Right atrium auricular region (tissue), 2 donors: ENCODE results near the gene TBXA2R. TPM values are rescaled to one million over a fixed set of nuclear protein-coding genes. Genes with fewer than 3 reads are reported as not detected.
A peak's percentile ranks its signal among the peaks of the same experiment; 100 is the strongest.

Experiments
- DNase-seq: peaks from one replicate; pipeline ENCODE4 v3.0.0-alpha.2; 2019; ENCODE audit warnings: low spot score
- H3K27ac ChIP-seq, 2 donors: fragments of 200-600 bp; sonication (generic); 1 replicate in 1 of 2; 2 replicates in 1 of 2; pipeline ENCODE4 v1.5.1; 2016 to 2019
- H3K27me3 ChIP-seq, 2 donors: fragments of 200-600 bp; sonication (generic); one replicate each; pipeline versions ENCODE4 v1.5.1 to v1.6.0; 2017 to 2019
- H3K36me3 ChIP-seq: fragments of 200-600 bp; sonication (generic); one replicate; pipeline ENCODE4 v1.5.1; 2016
- H3K4me1 ChIP-seq, 2 donors: fragments of 200-600 bp; sonication (generic); one replicate each; pipeline versions ENCODE4 v1.5.1 to v1.6.0; 2017 to 2019
- H3K4me3 ChIP-seq, 2 donors: fragments of 200-600 bp; sonication (generic); 1 replicate in 1 of 2; 2 replicates in 1 of 2; pipeline ENCODE4 v1.5.1; 2017 to 2019; ENCODE audit warnings: mild to moderate bottlenecking in 1 of 2, moderate library complexity in 1 of 2
- H3K9me3 ChIP-seq, 2 donors: fragments of 200-600 bp; sonication (generic); one replicate each; pipeline ENCODE4 v1.5.1; 2019
- total RNA-seq, 2 donors: library from RNA; depleted of rRNA; stranded (reverse); fragments of >200 nt; gene quantifications; one replicate each; pipeline ENCODE4 v1.1.0, GENCODE V29; 2016
- TF ChIP-seq, protein P1 (sequence below), 2 donors: fragments of 200-600 bp; sonication (generic); IDR thresholded peaks; one replicate each; pipeline ENCODE4 v1.5.1; 2019; ENCODE audit warnings: antibody characterized with exemption in 2 of 2

TBXA2R gene
- total RNA-seq, 2 donors from 2014 or later = 0.67 to 1.1 TPM

DNA sequence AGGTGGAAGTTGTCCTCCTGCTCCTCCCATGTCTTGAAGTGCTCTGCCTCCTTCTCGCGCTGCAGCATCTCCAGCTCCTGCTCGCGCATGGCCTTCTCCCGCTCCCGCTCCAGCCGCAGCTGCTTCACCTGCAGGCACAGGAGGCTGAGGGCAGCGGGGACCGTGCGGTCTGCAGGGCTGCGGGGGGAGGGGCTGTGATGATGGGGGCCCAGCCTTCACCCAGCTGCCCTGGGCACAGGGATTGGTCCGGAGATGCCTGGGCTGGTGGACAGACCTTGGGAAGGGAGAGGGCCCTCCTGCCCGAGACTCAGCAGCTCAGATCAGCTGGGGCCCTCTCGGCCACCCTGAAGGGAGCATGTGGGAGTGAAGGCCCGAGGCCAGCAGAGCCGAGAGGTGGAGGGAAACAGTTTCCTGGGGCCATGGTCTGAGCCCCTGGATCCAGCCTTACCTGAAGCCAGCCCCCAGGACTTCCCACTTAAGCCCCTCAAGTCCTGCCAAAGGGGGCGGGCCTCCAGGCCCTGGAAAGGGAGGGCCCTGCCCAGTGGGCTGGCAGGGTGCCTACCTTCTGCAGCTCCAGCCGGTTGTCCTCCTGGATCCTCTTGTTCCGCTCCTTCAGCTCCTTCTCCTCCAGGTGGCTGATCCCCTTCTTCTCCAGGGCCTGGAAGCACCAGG is 13.6 kb upstream of the TBXA2R start:
- H3K9me3 ChIP-seq = no peaks in the 10 kb centered on the region
- H3K4me1 ChIP-seq = peaks cover 0 to 28% of the 10 kb centered on the region in 2 donors
- H3K27me3 ChIP-seq = no peaks in the 10 kb centered on the region
- no peak overlapping the region for H3K27ac ChIP-seq
- no peak for DNase-seq
- H3K36me3 ChIP-seq = peaks cover 28% of the 10 kb centered on the region
- H3K4me3 ChIP-seq = no peak overlapping the region
- TF ChIP-seq, protein P1, sequence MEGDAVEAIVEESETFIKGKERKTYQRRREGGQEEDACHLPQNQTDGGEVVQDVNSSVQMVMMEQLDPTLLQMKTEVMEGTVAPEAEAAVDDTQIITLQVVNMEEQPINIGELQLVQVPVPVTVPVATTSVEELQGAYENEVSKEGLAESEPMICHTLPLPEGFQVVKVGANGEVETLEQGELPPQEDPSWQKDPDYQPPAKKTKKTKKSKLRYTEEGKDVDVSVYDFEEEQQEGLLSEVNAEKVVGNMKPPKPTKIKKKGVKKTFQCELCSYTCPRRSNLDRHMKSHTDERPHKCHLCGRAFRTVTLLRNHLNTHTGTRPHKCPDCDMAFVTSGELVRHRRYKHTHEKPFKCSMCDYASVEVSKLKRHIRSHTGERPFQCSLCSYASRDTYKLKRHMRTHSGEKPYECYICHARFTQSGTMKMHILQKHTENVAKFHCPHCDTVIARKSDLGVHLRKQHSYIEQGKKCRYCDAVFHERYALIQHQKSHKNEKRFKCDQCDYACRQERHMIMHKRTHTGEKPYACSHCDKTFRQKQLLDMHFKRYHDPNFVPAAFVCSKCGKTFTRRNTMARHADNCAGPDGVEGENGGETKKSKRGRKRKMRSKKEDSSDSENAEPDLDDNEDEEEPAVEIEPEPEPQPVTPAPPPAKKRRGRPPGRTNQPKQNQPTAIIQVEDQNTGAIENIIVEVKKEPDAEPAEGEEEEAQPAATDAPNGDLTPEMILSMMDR (IDR thresholded peaks at IDR 0.05) = no peak

DNA sequence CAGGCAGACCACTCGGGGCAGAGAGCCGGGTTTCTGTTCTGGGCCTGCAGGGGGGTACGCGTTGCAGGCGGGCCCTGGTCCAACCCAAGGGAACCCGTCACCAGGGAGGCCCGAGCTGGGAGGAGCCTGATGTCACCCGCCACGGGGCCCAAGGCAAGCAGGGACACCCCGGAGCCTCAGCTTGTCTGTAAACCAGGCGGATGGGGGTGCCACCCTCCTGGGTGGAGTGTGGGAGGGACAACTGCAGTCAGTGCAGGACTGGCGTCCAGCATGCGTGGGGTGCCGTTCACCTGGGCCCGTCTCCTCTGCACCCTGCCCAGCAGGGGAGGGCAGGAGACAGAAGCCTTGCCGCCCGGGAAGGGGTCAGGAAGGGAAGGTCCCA is 12.9 kb upstream of the TBXA2R start:
- Histone ChIP-seq H3K4me3 (no peak overlapping the region), H3K27ac (no peak overlapping the region), H3K9me3 (no peaks in the 10 kb centered on the region), H3K27me3 (no peaks in the 10 kb centered on the region), H3K36me3 (peaks cover 28% of the 10 kb centered on the region), H3K4me1 (peaks cover 0 to 21% of the 10 kb centered on the region in 2 donors)
- TF ChIP-seq, protein P1 (IDR thresholded peaks at IDR 0.05) = no peak
- no peak for DNase-seq

DNA sequence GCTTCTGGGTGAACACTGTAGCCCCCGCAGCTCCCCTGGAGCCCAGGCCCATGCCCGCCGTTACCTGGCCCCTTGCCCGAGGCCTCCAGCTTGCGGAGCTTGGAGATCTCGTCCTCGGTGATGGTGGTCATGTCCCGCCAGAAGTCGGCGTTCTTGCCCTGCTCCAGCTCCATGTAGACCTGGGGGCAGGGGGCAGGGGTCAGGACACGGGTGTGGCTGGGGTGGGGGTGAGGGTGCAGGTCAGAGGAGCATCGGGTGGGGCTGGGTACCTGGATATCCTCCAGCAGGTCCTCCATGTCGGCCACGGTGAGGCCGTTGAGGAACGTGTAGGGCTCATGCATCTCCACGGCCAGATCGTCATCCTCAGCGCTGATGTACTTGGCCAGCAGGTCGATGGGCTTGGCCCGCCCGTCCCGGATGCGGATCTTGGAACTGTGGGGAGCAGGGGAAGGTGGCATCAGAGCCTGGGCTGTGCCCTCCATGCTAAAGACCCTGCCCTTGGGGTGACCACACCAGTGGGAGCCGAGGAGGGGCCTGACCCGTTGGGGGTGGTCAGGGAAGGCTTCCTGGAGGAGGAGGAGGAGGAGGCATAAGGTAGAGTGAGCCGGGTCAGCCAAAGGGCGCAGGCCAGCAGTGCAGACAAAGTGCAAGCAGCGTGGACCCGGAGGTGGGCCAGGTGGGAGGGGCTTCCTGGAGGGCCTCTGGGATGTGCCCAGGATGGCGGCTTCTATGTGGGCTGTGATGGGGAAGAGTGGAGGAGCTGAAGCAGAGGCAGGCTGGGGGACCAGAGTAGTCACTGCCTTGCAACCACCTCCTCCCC is 12.3 kb upstream of the TBXA2R start:
- H3K36me3 ChIP-seq = peaks cover 28% of the 10 kb centered on the region
- no peak overlapping the region for H3K27ac ChIP-seq
- H3K4me1 ChIP-seq = peaks cover 0 to 15% of the 10 kb centered on the region in 2 donors
- no peak overlapping the region for H3K4me3 ChIP-seq
- H3K27me3 ChIP-seq = no peaks in the 10 kb centered on the region
- H3K9me3 ChIP-seq = no peaks in the 10 kb centered on the region
- no peak for DNase-seq
- TF ChIP-seq, protein P1 (IDR thresholded peaks at IDR 0.05) = peak; percentile 38 to 45

DNA sequence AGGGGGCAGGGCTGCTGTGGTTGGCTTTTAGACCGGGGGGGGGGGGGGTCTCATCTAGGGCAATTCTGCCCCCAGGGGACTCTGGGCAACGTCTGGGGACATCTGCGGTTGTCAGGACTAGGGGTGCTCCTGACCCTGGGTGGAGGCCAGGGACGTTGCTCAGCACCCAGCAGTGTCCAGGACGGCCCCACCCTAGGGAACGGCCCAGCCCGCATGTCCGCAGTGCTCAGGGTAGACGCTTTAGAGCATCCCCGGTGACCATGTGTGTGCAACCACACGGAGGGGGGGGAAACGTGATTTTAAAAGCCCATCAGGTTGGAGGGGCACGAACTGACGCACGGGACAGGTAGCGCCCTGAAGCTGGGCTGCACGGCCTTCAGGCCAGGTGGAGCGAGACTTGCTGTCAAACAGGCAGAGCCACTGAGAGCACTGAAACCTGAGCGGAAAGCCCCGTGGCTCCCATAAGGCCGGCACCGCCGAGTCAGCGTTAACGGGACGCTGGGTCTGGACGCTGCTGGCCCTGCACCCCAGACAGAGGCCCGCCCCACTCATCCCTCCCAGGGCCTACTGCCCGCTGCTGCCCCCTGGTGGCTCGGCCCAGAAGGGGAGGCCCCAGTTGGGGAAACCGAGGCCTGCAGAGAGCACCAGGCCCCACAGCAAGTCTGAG is 11.6 kb upstream of the TBXA2R start:
- Histone ChIP-seq H3K4me3 (peak overlapping the region in 1 of 2 donors; percentile 15), H3K9me3 (no peaks in the 10 kb centered on the region), H3K27me3 (no peaks in the 10 kb centered on the region), H3K4me1 (peaks cover 0 to 13% of the 10 kb centered on the region in 2 donors), H3K36me3 (peaks cover 27% of the 10 kb centered on the region), H3K27ac (peak overlapping the region in 1 of 2 donors; percentile 35)
- TF ChIP-seq, protein P1 (IDR thresholded peaks at IDR 0.05) = peak; percentile 90 to 98
- peak; percentile 69 for DNase-seq

DNA sequence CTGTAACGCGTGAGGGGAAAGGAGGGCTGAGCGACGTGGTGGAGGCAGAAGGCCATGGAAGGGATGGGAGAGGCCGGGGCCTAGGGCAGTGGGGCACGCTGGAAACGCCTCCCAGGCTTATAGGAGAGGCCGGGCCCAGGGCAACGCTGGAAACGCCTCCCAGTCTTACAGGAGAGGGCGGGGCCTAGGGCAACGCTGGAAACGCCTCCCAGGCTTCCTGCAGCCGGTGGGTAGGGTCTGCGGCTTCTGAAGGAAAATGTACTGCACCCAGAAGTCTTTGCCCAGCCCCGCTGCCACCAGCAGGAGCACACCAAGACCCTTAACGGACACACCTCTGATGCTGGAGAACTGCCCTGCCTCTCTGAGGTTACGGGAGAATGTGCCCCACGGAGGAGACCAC is 10.8 kb upstream of the TBXA2R start:
- Histone ChIP-seq H3K36me3 (peaks cover 34% of the 10 kb centered on the region), H3K27me3 (no peaks in the 10 kb centered on the region), H3K9me3 (no peaks in the 10 kb centered on the region), H3K4me3 (peak overlapping the region in 1 of 2 donors; percentile 15), H3K27ac (peak overlapping the region in 1 of 2 donors; percentile 35), H3K4me1 (peaks cover 0 to 13% of the 10 kb centered on the region in 2 donors)
- no peak for DNase-seq
- TF ChIP-seq, protein P1 (IDR thresholded peaks at IDR 0.05) = no peak
